Activated naive CD4-positive, alpha-beta T cell treated with anti-CD3 and anti-CD28 coated beads for 36 hours (primary cell): ENCODE measurements around the gene SEMA3F. TPM values are rescaled to one million over a fixed set of nuclear protein-coding genes. Genes with fewer than 3 reads are reported as not detected.

Experiments
- CTCF ChIA-PET: fragments of 350-600 bp; sonication (Branson Sonifier 250); formaldehyde crosslinking; loops from one replicate; lab custom pipeline; 2021; ENCODE audit warnings: antibody characterized with exemption; lab: Charles Lee
- DNase-seq: peaks from one replicate; pipeline ENCODE4 v3.0.0-alpha.2; 2020
- H3K27ac Mint-ChIP-seq: one replicate; pipeline ENCODE4 v1.8.0; 2021; ENCODE audit warnings: mild to moderate bottlenecking, mixed read lengths
- H3K27me3 Mint-ChIP-seq: one replicate; pipeline ENCODE4 v1.8.0; 2021; ENCODE audit warnings: low read depth, mixed read lengths
- H3K36me3 Mint-ChIP-seq: one replicate; pipeline ENCODE4 v1.8.0; 2021; ENCODE audit warnings: low read depth, mixed read lengths
- H3K4me1 Mint-ChIP-seq: one replicate; pipeline ENCODE4 v1.8.0; 2021; ENCODE audit warnings: low read depth, mixed read lengths
- H3K4me3 Mint-ChIP-seq: one replicate; pipeline ENCODE4 v1.8.0; 2021; ENCODE audit warnings: mild to moderate bottlenecking, moderate library complexity, mixed read lengths
- H3K9me3 Mint-ChIP-seq: one replicate; pipeline ENCODE4 v1.8.0; 2021; ENCODE audit warnings: mixed read lengths
- intact Hi-C: fragments of 100-400 bp; cut with micrococcal nuclease; formaldehyde crosslinking; loops from one replicate; pipeline ENCODE4 v1.15.1; 2023
- total RNA-seq, 2 experiments: library from RNA; stranded (reverse); gene quantifications; one replicate each; pipeline ENCODE4 v1.2.3, GENCODE V29; 2021

SEMA3F gene
- total RNA-seq, 2 experiments from 2014 or later, result not detected

DNA sequence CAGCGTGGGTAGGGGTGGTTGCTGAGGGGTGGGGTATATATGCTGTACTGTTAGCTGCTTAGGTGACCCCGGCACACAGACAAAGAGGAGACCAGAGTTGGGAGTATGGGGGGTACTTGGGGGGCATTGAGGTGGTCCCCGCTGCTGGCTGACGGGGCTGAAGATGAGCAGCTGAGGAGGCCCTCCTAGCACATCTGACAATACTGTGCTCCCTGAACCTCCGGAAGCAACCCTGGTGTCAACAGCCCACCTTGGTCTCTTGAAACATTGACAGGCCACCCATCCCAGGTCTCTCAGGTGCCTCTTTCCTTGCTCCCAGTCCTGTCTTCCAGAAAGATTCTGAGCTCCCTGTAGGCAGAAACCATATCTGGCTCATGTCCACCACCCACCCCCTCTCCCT is 19.2 kb upstream of the SEMA3F start:
- no peak for DNase-seq
- Mint-ChIP-seq H3K4me1 (peaks cover 10% of the 10 kb centered on the region), H3K9me3 (no peaks in the 10 kb centered on the region), H3K36me3 (no peaks in the 10 kb centered on the region), H3K27me3 (peaks cover 2% of the 10 kb centered on the region), H3K4me3 (no peak overlapping the region), H3K27ac (no peak overlapping the region)
- intact Hi-C loops, result no loop called here
- CTCF ChIA-PET, result interaction anchor here (0.6 to 1.6 kb wide), 3 partner anchors 9 to 513 kb away, joined by 3 to 4 read pairs (median 3); no protein-coding TSS in a partner anchor

DNA sequence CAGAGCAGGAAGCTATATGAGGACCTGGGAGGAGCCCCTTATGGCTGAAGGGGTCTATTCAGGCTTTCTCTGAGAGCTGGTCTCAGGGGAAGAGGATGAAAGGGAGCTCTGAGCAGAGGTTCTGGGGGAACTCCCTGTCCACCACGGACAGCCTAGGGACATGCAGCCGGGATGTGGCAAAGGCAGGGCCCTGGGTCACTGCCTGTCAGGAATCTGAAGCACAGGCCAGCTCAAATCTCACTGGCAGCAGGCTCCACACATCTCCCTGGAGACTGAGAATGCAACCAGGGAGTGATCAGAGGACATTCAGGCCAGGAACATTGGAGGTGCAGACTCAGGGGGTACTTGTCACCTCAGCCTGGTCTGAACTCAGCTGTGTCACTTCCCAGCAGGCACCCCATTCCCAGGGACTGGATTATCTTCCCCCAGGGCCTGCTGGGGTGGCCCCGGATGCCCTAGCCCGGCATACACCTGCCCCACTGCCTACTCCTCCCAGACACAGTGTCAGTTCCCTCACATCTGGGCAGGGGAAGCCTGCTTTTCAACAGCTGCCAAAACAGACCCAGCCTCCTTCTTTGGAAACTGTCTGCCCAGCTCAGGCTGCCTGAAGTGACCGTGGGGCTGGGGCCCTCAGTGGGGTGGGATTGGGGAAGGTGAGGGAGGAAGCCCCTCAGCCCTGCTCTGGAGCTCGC is 18.3 kb upstream of the SEMA3F start:
- H3K4me1 Mint-ChIP-seq, result peaks cover 10% of the 10 kb centered on the region
- H3K27ac Mint-ChIP-seq, result no peak overlapping the region

DNA sequence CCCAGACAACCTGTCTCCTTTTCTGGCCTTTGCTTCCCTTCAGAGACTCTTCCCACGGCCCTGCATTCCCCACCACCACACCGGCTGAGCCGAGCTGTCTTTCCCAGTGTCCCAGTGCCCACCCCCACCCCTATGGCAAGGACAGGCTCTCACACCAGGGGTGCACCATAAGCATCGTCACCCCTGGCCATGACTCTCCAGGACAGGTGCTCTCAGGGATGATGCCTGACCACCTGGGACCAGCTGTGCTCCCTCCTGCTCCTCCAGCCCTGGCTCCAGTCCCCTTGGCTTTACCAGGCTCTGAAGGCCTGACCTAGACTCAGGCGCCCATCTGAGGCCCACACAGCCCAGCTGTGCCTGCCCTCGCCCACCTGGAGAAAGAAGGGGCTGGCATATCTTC is 17.6 kb upstream of the SEMA3F start:
- peaks cover 10% of the 10 kb centered on the region for H3K4me1 Mint-ChIP-seq
- H3K9me3 Mint-ChIP-seq, result no peaks in the 10 kb centered on the region
- DNase-seq, result no peak
- CTCF ChIA-PET, result interaction anchor here (1.6 to 2.1 kb wide), 2 partner anchors 8 to 15 kb away, joined by 3 to 10 read pairs; no protein-coding TSS in a partner anchor
- intact Hi-C loops, result no loop called here
- peaks cover 2% of the 10 kb centered on the region for H3K27me3 Mint-ChIP-seq
- no peaks in the 10 kb centered on the region for H3K36me3 Mint-ChIP-seq
- no peak overlapping the region for H3K4me3 Mint-ChIP-seq
- H3K27ac Mint-ChIP-seq, result no peak overlapping the region

More for the DNA sequence above, 18.3 kb upstream of the SEMA3F start:
- H3K27me3 Mint-ChIP-seq, result peaks cover 2% of the 10 kb centered on the region
- CTCF ChIA-PET, result interaction anchor here (1.1 to 2.1 kb wide), 3 partner anchors 8 to 58 kb away, joined by 3 to 10 read pairs (median 4); no protein-coding TSS in a partner anchor
- no peak for DNase-seq
- intact Hi-C loops, result no loop called here
- H3K36me3 Mint-ChIP-seq, result no peaks in the 10 kb centered on the region
- H3K9me3 Mint-ChIP-seq, result no peaks in the 10 kb centered on the region
- no peak overlapping the region for H3K4me3 Mint-ChIP-seq

DNA sequence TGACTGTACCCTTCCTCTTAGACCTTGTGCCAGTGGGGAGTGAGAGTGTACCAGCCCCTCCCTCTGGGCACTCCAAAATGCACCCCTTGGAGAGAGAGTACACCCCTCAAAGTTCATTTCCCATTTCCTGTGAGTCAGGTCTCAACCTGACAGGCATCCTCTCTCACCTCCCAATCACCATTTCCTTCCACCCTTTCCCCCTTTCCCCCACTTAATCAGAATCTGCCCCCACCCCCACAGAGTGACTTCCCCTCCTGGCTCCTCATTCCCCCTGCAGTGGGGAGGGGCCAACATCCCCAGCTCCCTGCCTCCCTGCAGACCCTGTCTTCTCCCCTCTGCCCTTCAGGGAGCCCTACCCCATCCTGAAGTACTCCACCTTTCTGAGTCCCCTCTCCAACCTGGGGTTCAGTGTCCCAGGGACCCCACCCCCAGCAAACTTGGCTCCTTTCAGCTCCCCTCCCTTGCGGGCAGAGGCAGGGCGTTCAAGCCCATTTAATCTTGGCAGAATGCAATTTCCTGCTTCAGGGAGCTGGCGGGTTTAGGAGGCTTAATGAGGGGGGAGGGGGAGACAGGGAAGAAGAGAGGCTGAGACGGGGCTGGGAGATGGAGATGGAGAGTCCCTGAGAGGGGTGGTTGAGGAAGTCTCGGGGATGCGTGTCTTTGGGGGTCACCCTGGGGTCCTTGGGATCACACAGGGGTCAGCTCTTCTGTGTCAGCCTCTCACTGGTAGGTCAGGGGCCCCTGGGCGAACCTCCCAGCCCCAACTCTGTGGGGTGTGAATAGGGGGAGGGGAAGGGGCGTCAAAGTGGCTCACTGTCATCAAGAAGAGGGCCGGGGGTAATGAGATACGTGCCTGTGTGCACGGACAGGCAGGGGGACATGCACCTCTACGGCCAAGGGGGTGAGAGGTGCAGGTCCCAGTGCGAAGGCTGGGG is 16.6 kb upstream of the SEMA3F start:
- H3K36me3 Mint-ChIP-seq, result no peaks in the 10 kb centered on the region
- intact Hi-C loops, result no loop called here
- CTCF ChIA-PET, result interaction anchor here (0.8 to 2.1 kb wide), 2 partner anchors 16 to 18 kb away, joined by 3 to 10 read pairs; no protein-coding TSS in a partner anchor
- no peak overlapping the region for H3K27ac Mint-ChIP-seq
- peaks cover 10% of the 10 kb centered on the region for H3K4me1 Mint-ChIP-seq
- H3K27me3 Mint-ChIP-seq, result peaks cover 2% of the 10 kb centered on the region
- H3K4me3 Mint-ChIP-seq, result no peak overlapping the region
- DNase-seq, result peak; percentile 16
- no peaks in the 10 kb centered on the region for H3K9me3 Mint-ChIP-seq

DNA sequence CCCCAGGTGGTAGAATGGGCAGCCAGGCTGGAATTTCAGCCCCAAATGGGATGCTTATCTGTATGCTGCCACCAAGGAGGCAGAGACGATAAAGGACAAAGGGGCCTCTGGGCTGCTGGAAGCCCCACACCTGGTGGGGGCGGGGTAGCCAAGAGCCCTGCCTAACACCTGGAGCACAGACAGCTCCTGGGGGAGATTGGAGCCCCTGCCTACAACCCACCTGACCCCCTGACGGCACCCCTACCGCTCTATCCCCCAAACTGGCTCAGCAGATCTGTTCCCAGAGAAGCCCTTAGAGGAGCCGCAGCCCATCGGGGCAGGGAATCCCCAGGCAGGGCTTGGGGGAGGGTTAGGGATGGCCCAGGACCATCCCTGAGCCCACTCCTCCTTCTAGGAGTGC is 15.8 kb upstream of the SEMA3F start:
- Mint-ChIP-seq H3K4me1 (peaks cover 10% of the 10 kb centered on the region), H3K27ac (no peak overlapping the region)
- CTCF ChIA-PET, result no interaction called here

DNA sequence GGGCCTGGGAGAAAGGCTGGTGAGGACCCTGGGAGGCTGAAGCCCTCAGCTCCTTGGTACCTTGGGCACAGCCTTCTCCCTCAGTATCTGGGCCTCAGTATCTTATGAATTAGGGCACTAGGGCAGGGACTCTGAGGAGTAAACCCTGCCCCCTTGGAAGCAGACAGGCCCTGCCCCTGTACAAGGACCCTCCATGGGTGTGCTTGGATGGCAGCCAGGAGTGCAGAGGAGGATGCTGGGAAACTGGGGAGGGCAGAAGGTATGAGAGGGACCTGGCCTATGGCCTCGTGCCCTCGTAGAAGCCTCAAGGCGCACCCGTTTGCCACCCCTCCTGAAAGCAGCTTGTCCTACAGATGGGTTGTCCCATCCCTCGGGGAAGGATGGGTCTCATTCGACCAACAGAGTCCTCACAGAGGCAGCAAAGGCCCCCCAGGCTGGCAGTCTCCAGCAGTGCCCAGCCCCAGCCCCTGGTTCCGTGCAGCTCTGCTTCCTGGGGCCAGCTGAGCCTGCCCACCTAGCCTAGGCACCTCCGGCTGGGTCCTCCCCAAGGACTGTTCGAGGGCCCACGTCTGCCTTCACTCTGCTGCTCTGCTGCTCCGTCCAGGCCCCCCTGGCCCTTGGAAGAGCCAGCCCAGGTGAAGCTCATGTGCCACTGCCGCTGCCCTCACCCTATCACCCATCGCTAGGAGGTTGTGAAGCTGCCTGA is 15.3 kb upstream of the SEMA3F start:
- CTCF ChIA-PET, result no interaction called here

More for the DNA sequence above, 15.8 kb upstream of the SEMA3F start:
- Mint-ChIP-seq H3K27me3 (peaks cover 2% of the 10 kb centered on the region), H3K9me3 (no peaks in the 10 kb centered on the region), H3K36me3 (no peaks in the 10 kb centered on the region), H3K4me3 (no peak overlapping the region)
- no peak for DNase-seq
- intact Hi-C loops, result no loop called here

DNA sequence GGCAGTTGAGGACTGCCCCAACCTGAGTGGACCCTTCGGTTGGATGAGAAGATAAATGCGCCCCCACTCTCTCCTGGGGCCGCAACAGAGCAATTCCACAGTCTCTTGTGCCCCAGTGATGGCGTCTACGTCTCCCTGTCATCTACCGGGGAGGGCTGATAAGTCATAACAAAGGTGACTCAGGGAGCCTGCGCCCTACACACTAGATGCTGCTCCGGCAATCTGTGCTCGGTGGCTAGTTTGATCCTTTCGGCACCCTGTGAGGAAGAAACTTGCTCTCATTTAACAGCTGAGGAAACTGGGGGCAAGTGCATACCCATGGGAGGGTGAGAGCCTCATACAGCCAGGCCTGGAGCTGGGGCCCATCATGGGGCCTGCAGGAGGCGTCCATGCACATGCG is 14.1 kb upstream of the SEMA3F start:
- Mint-ChIP-seq H3K27ac (no peak overlapping the region), H3K27me3 (peaks cover 2% of the 10 kb centered on the region), H3K9me3 (no peaks in the 10 kb centered on the region), H3K4me3 (no peak overlapping the region), H3K36me3 (no peaks in the 10 kb centered on the region), H3K4me1 (peaks cover 10% of the 10 kb centered on the region)
- DNase-seq, result no peak
- intact Hi-C loops, result no loop called here
- CTCF ChIA-PET, result no interaction called here

More for the DNA sequence above, 15.3 kb upstream of the SEMA3F start:
- intact Hi-C loops, result no loop called here
- Mint-ChIP-seq H3K27ac (no peak overlapping the region), H3K27me3 (peaks cover 2% of the 10 kb centered on the region), H3K36me3 (no peaks in the 10 kb centered on the region), H3K4me3 (no peak overlapping the region), H3K9me3 (no peaks in the 10 kb centered on the region), H3K4me1 (peaks cover 10% of the 10 kb centered on the region)
- DNase-seq, result no peak

DNA sequence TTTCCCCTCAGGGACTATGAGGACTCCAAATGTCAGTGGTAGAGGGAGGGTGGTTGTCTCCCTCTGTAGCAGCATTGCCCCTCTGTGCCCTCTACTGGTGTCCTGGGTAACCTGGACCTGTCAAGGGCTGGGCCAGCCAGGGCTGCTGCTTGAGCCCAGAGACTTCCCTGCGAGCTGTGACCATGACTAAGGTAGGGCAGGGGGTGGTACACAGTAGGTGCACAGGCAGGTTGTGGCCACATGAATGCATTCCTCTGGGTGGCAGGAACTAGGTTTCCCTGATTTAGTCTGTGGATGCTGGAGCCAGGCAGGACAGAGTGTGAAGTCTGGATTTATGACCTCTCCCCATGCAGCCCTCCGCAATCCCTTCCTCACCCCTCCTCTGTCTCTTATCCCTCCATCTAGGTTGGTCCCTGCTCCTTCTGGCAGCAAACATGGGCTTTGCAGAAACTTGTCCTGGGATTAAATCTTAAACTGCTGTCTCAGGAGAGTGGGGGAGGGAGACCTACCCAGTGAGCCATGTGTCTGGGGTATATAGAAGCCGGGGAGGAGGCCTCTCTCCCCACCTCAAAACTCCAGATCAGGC is 8.7 kb upstream of the SEMA3F start:
- Mint-ChIP-seq H3K4me1 (no peaks in the 10 kb centered on the region), H3K36me3 (no peaks in the 10 kb centered on the region), H3K27me3 (no peaks in the 10 kb centered on the region), H3K27ac (no peak overlapping the region), H3K9me3 (no peaks in the 10 kb centered on the region), H3K4me3 (no peak overlapping the region)
- intact Hi-C loops, result no loop called here
- no peak for DNase-seq
- CTCF ChIA-PET, result no interaction called here

DNA sequence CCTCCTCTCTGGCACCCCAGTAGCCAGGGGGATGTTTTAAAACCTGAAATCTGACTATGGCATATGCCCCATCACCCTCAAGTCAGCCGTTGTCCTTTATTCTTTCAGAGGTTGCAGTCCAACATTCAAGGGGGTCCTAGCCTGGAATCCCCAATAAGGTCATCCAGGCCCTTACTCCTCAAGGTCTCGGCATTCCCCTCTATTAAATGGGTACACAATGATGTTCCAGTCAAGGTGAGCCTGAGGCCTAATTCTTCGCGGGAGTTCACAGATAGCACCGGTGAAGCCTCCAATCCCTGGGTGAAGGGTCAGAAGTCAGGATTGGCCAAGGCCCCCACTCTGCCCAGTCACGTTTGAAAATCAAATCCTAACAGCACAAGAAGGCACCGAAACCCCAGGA is 8.1 kb upstream of the SEMA3F start:
- no peaks in the 10 kb centered on the region for H3K36me3 Mint-ChIP-seq
- DNase-seq, result no peak
- intact Hi-C loops, result no loop called here
- no peak overlapping the region for H3K4me3 Mint-ChIP-seq
- H3K9me3 Mint-ChIP-seq, result no peaks in the 10 kb centered on the region
- H3K4me1 Mint-ChIP-seq, result no peaks in the 10 kb centered on the region
- CTCF ChIA-PET, result interaction anchor here (1.7 kb wide), 1 partner anchor 25 kb away, joined by 3 read pairs; no protein-coding TSS in a partner anchor
- no peak overlapping the region for H3K27ac Mint-ChIP-seq
- no peaks in the 10 kb centered on the region for H3K27me3 Mint-ChIP-seq

DNA sequence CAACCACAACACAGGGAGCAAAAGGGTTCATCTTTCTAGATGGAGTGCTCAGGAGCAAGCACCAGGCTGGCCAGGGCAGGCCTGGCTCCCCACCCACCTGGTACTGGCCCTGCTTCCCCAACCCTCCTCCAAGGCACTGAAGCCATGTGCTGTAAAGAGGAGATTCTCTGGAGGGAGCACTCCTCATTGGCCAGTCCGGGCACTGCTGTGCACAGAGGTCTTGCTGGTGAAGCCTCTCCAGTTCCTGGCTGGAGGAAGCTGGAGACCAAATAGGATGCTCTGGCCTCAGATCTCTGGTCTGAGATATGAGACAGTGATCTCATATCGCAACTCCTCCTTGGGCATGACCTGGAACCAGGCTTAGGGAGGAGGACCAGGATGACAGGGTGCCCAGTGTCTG is 7.7 kb upstream of the SEMA3F start:
- Mint-ChIP-seq H3K4me1 (no peaks in the 10 kb centered on the region), H3K4me3 (no peak overlapping the region), H3K36me3 (no peaks in the 10 kb centered on the region), H3K27me3 (no peaks in the 10 kb centered on the region), H3K9me3 (no peaks in the 10 kb centered on the region), H3K27ac (no peak overlapping the region)
- CTCF ChIA-PET, result interaction anchor here (1.7 kb wide), 1 partner anchor 25 kb away, joined by 3 read pairs; no protein-coding TSS in a partner anchor
- DNase-seq, result no peak
- intact Hi-C loops, result no loop called here

DNA sequence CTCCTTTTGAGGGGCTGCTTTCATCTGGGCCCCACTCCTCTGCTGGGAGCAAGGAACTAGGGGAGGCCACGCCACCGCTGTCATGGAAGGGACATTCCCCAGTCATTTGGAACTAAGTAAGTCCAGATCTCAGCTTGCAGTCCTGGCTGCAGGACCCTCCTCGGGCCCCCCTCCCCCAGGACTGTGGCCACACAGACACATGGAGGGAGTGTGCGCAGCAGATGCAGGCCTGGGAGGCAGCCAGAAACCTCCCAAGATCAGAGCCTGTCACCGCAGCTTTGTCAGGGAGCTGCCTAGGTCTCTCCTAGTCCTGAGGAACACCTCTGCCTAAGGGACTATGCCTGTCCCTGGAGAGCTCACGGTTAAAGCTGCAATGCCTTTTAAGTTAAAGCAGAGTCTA is 7.3 kb upstream of the SEMA3F start:
- DNase-seq, result no peak
- intact Hi-C loops, result no loop called here
- Mint-ChIP-seq H3K36me3 (no peaks in the 10 kb centered on the region), H3K27me3 (no peaks in the 10 kb centered on the region), H3K27ac (no peak overlapping the region), H3K9me3 (no peaks in the 10 kb centered on the region), H3K4me1 (no peaks in the 10 kb centered on the region), H3K4me3 (no peak overlapping the region)
- CTCF ChIA-PET, result interaction anchor here (1.7 kb wide), 1 partner anchor 26 kb away, joined by 3 read pairs; no protein-coding TSS in a partner anchor

DNA sequence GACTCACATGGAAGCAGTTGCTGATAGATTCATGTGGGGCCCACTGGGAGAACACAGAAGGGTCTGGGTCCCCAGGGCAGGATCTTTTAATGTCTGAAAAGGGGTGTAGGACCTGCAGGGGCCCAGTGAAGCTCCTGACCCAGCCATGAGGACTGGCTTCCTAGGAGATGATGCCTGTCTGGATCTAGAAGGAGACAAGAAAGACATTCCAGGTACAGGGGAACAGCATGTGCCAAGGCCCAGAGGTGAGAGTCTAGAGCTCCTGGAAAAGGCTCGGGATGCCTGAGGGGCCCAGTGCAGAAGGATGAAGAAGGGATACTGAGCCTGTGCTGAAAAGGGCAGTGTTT is 4.7 kb upstream of the SEMA3F start:
- H3K4me1 Mint-ChIP-seq, result peaks cover 2% of the 10 kb centered on the region
- intact Hi-C loops, result no loop called here
- no peaks in the 10 kb centered on the region for H3K36me3 Mint-ChIP-seq
- no peak for DNase-seq
- no peak overlapping the region for H3K27ac Mint-ChIP-seq
- peaks cover 10% of the 10 kb centered on the region for H3K27me3 Mint-ChIP-seq
- CTCF ChIA-PET, result no interaction called here
- no peak overlapping the region for H3K4me3 Mint-ChIP-seq
- H3K9me3 Mint-ChIP-seq, result no peaks in the 10 kb centered on the region
